ENCODE data around the gene CLDND2.

Gene CLDND2

GRCh38 chr19:51386882-51387520, 18.2 kb upstream of the CLDND2 start:
- in situ Hi-C loops (cut with MboI; ENCODE audit: low sequenced_read_pairs) = no loop called here

- in situ Hi-C loops (cut with MboI; ENCODE audit: low sequenced_read_pairs) = no loop called here
These were observed 13.2 kb upstream of the CLDND2 start for GRCh38 chr19:51382004-51382403.

- in situ Hi-C loops (cut with MboI; ENCODE audit: low sequenced_read_pairs) = no loop called here
These were observed 11.6 kb upstream of the CLDND2 start for GRCh38 chr19:51380379-51380778.

DNA sequence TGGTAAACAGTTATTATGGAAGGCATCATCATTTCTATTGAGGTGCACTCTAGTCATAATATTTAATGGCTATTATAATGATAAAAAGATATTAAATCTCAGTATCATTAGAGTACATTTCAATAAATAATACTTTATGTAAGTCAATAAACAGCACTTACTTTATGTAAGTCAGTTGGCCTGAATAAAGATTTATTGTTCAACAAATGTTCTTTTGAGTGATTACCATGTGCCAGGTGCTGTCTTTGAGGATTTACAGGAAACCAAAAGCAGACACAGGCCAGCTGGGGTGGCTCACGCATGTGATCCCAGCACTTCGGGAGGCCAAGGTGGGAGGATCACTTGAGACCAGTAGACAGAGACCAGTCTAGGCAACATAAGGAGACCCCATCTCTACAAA, 8.6 kb upstream of the CLDND2 start:
- in situ Hi-C loops (cut with MboI; ENCODE audit: low sequenced_read_pairs) = no loop called here

DNA sequence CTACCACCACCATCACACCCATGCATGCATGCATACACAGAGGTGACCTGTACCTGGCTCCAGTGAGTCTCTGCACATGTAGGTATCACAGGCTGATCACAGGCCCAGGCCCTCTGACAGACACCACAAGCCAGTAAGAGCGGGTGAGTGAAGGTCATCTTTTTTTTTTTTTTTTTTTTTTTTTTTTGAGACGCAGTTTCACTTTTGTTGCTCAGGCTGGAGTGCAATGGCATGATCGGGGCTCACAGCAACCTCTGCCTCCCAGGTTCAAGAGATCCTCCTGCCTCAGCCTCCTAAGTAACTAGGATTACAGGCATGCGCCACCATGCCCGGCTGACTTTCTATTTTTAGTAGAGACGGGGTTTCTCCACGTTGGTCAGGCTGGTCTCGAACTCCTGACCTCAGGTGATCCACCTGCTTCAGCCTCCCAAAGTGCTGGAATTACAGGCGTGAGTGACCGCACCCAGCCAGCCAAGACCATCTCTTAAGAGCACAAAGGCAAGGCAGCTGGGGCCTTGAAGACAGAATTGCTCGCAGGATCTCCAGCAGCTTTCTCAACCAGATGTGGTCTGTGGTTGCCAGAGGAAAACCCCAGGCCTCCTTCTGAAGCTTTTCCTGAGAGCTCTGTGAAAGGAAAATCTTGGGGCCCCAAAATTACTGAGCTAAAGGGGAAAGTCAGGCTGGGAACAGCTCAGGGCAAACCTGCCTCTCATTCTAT, 6.9 kb upstream of the CLDND2 start:
- in situ Hi-C loops (cut with MboI; ENCODE audit: low sequenced_read_pairs) = no loop called here

DNA sequence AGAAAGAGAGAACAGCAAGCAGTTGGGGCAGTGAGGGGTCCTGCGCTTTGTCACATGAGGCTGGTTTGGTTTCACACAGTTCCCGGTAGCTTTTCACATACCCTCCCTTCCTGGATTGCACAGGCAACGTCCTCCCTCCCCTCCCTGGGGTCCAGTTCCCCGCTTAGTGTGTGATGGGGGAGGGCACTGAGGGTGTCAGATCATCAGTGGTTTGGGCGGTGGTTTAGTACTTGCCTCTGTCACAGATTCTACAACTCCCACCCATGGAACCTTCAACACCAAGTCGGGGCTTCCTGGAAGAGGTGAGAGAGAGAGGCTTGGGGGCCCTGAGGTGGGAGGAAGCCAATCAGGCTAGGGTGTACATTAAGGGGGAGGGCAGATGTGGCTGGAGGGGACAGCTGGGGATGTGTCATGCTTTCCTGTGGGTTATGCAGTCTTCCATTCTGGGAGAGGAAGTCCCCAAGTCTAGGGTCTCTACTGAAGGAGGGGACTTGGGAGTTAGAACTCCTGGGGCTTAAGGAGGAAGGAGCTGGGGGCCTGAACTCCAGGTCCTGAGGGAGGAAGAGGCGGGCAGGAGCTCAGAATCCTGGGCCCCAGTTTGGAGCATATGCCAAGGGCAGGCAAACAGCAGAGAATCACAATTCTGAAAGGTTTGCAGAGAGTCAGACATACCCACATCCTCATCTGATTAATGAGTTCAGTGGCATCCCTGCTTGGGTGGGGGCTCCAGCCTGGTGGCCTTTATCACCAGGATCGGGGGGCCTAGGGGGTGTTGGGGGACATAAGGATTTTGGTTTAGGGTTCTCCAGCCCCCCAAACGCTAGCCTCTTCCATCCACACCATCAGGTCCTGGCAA, 4.1 kb upstream of the CLDND2 start, which contains the start of gene NKG7:
Gene NKG7 (minus strand): TSS at position 6 of the 856 bp plus-strand sequence. CDS start 119 bp downstream, outside the sequence.
- in situ Hi-C loops (cut with MboI; ENCODE audit: low sequenced_read_pairs) = no loop called here

DNA sequence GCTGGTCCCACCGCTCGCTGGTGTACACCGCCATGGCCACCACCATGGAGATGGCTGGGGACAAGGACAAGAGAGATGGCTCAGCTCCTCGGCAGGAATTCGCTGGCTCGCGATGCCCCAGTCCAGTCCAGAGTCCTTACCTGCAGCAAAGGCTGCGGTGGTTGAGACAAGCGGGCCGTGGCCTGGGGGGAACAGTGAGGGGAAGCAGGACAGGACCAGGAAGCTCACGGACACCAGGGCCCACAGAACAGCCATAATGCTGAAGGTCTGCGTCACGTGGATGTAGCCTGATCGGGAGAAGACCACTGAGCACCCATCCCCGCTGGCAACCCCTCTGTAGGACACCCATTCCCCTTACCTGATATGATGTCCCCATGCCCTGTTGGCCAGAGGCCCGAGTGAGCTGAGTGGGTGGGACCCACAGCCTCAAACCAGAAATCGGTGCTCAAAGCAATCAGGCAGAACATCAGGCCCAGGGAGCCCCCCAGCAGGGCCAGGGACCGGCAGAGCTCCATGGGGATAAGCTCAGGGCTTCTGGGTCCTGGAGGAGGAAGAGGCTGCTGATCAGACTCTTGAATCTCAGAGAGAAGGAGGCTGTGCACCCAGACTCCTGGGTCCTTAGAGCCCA, 3.3 kb upstream of the CLDND2 start:
- in situ Hi-C loops (cut with MboI; ENCODE audit: low sequenced_read_pairs) = no loop called here

- in situ Hi-C loops (cut with MboI; ENCODE audit: low sequenced_read_pairs) = no loop called here
These were observed 2.4 kb upstream of the CLDND2 start for GRCh38 chr19:51371186-51371690.

GRCh38 chr19:51370230-51370629, 1.4 kb upstream of the CLDND2 start:
- in situ Hi-C loops (cut with MboI; ENCODE audit: low sequenced_read_pairs) = no loop called here

DNA sequence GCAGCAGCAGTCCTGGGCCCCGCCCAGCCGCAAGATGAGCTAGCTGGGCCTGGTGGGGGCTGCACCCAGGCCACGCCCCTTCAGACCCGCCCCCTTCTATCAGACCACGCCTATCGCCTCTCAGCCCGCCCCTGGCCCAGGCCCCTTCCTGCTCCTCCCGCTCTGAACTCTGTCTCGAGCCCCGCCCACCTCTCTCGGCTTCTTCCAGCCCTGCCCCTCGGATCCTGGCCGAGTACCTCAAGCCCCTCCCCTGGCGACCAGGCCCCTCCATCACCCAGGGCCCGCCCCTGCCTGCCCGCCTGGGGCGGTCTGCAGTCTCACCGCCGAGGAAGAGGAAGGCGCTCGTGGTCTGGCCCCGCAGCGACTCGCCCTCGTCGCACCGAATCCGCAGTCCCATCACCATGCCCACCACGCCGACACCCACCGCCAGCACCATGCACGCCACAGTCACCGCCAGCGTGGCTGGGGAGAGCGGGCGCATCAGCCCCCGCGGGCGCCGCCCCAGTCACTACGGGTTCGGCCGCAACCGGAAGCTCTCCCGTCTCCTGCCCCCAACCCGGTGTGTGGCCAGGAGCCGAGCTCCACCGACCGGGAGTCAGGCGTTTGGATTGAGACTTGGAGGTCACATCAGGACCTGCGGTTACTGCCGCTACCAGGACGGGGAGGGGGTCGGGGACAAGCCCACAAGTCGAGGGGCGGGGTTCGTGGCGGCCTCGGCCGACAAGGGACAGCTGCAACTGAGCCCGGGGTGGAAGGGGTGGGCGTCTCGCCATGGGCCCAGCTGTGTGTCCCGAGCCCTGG, 1.0 kb downstream of the CLDND2 start:
- in situ Hi-C loops (cut with MboI; ENCODE audit: low sequenced_read_pairs) = no loop called here

DNA sequence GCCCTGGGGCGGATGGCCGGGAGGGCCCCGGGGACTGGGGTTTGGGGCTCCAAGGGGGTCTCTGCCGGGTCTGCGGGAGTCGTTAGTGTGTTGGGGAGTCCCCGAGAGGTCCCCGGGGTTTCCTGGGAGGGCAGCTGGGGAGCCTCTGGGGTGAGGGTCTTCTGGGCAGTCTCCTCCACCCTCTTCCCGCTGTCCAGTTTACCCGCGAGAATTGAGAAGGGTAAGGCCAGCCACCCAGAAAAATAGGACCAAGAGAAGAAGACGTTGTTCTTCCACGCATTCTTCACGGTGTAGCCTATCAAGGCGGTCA, 1.6 kb downstream of the CLDND2 start:
- in situ Hi-C loops (cut with MboI; ENCODE audit: low sequenced_read_pairs) = no loop called here

- in situ Hi-C loops (cut with MboI; ENCODE audit: low sequenced_read_pairs) = no loop called here
These were observed 2.2 kb downstream of the CLDND2 start for GRCh38 chr19:51366389-51367254.

GRCh38 chr19:51365965-51366388, 2.8 kb downstream of the CLDND2 start, which contains the start of gene ETFB:
TSS of gene ETFB (minus strand) at chr19:51366388. CDS start at chr19:51366326, 62 bp downstream.
- in situ Hi-C loops (cut with MboI; ENCODE audit: low sequenced_read_pairs) = no loop called here

- in situ Hi-C loops (cut with MboI; ENCODE audit: low sequenced_read_pairs) = no loop called here
These were observed 3.4 kb downstream of the CLDND2 start for GRCh38 chr19:51365211-51365964.

DNA sequence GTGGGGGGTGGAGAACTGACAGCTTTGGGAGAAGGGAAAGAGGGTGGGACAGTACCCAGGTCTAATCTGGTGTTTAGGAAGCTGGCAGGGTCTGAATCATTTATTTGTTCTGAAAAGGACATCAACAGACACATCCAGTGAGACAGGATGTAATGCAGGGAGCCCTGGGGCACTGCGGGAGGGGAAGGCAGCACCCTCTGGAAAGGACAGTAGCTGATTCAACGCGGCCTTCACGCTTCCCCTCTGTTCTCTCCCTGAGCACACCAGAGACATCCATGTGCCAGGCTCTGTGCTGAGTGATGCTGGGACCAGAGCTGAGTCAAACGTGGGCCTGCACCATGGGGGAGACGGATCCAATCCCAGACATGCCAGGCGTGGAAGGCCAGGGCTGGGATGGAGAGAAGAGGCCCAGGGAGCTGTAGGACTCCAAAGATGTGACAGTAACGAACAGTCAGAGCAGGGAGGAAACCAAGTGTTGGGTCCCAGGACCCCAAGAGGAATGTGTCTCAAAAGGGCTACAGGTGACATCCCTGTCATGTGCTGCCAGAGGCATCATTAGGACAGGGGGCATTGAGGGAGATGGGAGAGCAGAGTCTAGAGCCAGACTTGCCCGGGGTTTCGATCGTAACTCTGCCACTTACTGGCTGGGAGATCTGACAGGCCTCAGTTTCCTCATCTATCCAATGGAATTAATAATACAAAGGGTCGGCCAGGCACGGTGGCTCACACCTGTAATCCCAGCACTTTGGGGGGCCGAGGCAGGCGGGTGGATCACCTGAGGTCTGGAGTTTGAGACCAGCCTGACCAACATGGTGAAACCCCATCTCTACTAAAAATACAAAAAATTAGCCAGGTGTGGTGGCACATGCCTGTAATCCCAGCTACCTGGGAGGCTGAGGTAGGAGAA, 4.3 kb downstream of the CLDND2 start:
- in situ Hi-C loops (cut with MboI; ENCODE audit: low sequenced_read_pairs) = no loop called here

GRCh38 chr19:51361239-51361638, 7.6 kb downstream of the CLDND2 start:
- in situ Hi-C loops (cut with MboI; ENCODE audit: low sequenced_read_pairs) = no loop called here

- in situ Hi-C loops (cut with MboI; ENCODE audit: low sequenced_read_pairs) = no loop called here
These were observed 9.5 kb downstream of the CLDND2 start for GRCh38 chr19:51359294-51359693.
